ENCODE measurements around the gene LY6G6F. TPM values are rescaled to one million over a fixed set of nuclear protein-coding genes. Genes with fewer than 3 reads are reported as not detected.

Gene LY6G6F
- total RNA-seq, 1 donor: not detected

DNA sequence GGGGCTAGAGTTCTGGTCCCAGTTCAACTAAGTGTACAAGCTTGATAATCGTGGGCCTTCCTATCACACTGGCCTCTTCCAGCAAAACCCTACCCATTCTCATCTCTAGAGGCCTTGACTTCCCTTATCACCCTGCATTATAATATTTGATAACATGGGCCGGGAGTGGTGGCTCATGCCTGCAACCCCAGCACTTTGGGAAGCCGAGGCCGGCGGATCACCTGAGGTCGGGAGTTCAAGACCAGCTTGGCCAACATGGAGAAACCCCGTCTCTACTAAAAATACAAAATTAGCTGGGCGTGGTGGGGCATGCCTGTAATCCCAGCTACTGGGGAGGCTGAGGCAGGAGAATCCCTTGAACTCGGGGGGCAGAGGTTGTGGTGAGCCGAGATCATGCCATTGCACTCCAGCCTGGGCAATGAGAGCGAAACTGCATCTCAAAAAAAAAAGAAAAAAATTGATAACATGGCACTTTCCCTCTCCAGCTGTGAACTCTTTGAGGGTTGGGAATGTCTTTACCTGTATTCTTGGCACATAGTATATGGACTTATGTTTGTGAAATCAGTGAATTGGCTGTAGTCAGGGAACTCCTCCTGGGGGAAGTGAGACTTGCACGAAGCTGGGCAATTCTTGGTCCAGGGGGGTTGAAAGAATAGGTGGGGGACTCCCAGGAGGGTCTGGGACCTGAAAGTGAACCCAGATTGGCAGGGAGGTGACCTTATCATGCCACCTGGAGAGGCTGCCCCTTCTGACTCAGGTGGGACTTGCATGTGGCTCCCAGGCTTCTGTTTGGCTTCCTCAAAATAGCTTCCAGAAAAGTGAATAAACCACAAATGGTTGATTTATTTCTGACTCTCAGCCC lies 45.2 kb upstream of the LY6G6F start:
- TF ChIP-seq, protein P1, sequence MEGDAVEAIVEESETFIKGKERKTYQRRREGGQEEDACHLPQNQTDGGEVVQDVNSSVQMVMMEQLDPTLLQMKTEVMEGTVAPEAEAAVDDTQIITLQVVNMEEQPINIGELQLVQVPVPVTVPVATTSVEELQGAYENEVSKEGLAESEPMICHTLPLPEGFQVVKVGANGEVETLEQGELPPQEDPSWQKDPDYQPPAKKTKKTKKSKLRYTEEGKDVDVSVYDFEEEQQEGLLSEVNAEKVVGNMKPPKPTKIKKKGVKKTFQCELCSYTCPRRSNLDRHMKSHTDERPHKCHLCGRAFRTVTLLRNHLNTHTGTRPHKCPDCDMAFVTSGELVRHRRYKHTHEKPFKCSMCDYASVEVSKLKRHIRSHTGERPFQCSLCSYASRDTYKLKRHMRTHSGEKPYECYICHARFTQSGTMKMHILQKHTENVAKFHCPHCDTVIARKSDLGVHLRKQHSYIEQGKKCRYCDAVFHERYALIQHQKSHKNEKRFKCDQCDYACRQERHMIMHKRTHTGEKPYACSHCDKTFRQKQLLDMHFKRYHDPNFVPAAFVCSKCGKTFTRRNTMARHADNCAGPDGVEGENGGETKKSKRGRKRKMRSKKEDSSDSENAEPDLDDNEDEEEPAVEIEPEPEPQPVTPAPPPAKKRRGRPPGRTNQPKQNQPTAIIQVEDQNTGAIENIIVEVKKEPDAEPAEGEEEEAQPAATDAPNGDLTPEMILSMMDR (IDR thresholded peaks at IDR 0.05; ENCODE audit: insufficient read depth, low read length): no peak
- peak overlapping the region; percentile 96 for H3K4me3 ChIP-seq (ENCODE audit: low read depth, low read length)

GRCh38 chr6:31662124-31662723 lies 44.4 kb upstream of the LY6G6F start:
- H3K4me3 ChIP-seq (ENCODE audit: low read depth, low read length): no peak overlapping the region
- TF ChIP-seq, protein P1 (IDR thresholded peaks at IDR 0.05; ENCODE audit: insufficient read depth, low read length): no peak

More for the DNA sequence above, 45.2 kb upstream of the LY6G6F start:
- no peak for DNase-seq (ENCODE audit: low read depth)

DNA sequence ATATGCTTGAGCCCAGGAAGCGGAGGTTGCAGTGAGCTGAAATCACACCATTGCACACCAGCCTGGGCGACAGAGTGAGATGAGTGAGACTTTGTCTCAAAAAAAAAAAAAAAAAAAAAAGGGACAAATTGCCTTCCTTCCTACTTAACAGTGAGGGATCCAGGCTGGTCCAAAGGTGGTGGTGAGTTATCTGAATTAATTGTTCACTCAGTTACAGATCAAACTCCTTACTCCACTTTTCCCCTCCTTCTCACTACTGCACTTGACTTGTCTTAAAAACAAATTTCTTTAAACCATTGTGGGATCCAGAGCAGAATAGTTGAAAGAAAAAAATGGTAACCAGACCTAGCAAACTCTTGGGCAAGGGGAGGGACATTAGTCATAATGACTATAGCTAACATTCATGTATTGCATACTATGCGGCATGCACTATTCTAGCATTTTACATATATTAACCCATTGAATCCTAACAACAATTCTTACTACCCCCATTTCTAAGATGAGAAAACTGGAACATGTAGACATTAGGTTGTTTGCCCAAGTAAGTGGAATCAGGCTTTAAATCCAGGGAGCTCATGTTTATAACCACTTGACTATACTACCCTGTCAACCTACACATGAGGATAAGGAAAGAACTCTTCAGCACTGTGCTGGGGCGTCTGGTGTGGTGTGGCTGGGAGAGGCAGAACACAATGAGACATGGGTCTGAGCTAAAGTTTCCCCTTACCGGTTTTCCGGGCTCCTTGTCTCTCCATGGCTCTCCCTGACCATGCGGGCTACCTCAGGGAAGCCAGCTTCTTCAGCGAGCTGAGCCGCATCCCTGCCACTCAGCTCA lies 43.3 kb upstream of the LY6G6F start:
- peak overlapping the region; percentile 94 for H3K4me3 ChIP-seq (ENCODE audit: low read depth, low read length)
- DNase-seq (ENCODE audit: low read depth): peak; percentile 24
- TF ChIP-seq, protein P1 (IDR thresholded peaks at IDR 0.05; ENCODE audit: insufficient read depth, low read length): no peak

More at GRCh38 chr6:31662124-31662723, 44.4 kb upstream of the LY6G6F start:
- no peak for DNase-seq (ENCODE audit: low read depth)

DNA sequence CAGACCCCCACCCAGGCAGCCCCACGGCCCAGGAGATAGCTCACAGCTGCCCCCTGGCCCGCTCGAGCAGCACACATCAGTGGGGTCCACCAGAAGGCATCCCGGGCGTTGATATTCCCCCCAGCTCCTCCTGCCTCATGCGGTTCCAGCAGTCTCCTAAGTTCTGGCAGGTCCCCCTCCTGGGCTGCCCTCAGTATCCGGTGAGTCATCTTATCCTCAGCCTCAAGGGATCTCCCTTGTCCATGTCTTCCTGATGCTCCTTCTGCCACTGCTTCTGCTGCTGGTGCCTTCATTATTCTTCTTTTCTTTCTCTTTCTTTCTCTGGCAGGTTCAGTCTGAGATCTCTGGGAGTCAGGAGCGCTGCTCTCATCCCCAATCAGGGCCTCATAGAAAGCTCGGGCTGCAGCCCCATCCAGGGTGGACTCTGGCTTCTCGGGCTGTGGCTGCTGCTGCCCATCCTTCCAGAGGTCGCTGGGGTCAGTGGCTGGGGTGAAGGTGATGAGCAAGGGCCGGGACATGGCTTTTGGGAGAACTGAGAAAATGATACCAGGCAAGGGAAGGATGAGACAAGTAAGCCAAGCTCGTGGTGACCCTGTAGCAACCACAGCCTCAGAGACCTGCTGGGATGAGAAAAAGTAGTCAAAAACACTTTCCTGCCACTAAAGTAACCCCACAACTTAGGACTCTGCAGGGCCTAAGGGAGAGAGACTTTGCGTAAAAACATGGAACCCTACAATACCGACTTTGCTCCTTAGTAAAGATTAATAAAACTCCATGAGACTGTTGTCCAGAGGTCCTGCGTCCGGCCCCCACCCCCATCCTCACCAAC lies 42.5 kb upstream of the LY6G6F start:
- H3K4me3 ChIP-seq (ENCODE audit: low read depth, low read length): peak overlapping the region; percentile 94
- TF ChIP-seq, protein P1 (IDR thresholded peaks at IDR 0.05; ENCODE audit: insufficient read depth, low read length): no peak
- peak; percentile 71 for DNase-seq (ENCODE audit: low read depth)

- DNase-seq (ENCODE audit: low read depth): peak; percentile 95
- TF ChIP-seq, protein P1 (IDR thresholded peaks at IDR 0.05; ENCODE audit: insufficient read depth, low read length): no peak
- H3K4me3 ChIP-seq (ENCODE audit: low read depth, low read length): peak within 1 kb of the TSS; percentile 94
Measured at GRCh38 chr6:31664790-31665500, 41.7 kb upstream of the LY6G6F start, which contains the start of gene GPANK1. GPANK1 (minus strand) TSS chr6:31664997; CDS start chr6:31664478, 519 bp downstream.

Measured in fibroblast of the aortic adventitia (primary cell).